ENCODE results near the gene HM13. TPM values are rescaled to one million over a fixed set of nuclear protein-coding genes. Genes with fewer than 3 reads are reported as not detected.
"Not testable (repeated sequence)": the region's sequence is repeated elsewhere in the genome, so short reads cannot be mapped to it uniquely, and the experiment has no call there.

The HM13 gene
- total RNA-seq, 4 donors from 2014 or later = 38.4 to 86.0 (median 63.4) TPM

GRCh38 chr20:31576751-31577150, 62.5 kb downstream of the HM13 start:
- Histone ChIP-seq H3K4me1 (peaks cover 5 to 25% (median 17%) of the 10 kb centered on the region in 4 donors), H3K27ac (no peak overlapping the region), H3K9me3 (no peaks in the 10 kb centered on the region), H3K27me3 (no peaks in the 10 kb centered on the region), H3K4me3 (no peak overlapping the region), H3K36me3 (no peaks in the 10 kb centered on the region)
- no peak for DNase-seq
- in situ Hi-C loops (cut with MboI; ENCODE audit: low pct_ligation_motif_present in 1 of 4, low pct_unique_long_range_greater_than_20kb in 1 of 4, low sequenced_read_pairs in 3 of 4) = no loop called here
- WGBS, 2 donors (ENCODE audit: low coverage in 1 of 2) = 88% methylated on average over 2 of the region's 2 CpGs; no CpG with 5 or more reads in 1 of the 2 donors
- TF ChIP-seq CTCF (IDR thresholded peaks at IDR 0.05) = no peak
- TF ChIP-seq EP300 (IDR thresholded peaks at IDR 0.05; ENCODE audit: low read depth) = no peak
- no peak for TF ChIP-seq POLR2AphosphoS5 (IDR thresholded peaks at IDR 0.05)
- no peak for TF ChIP-seq POLR2A (IDR thresholded peaks at IDR 0.05)
- intact Hi-C loops (cut with DNase I; ENCODE audit: low total_unique reads) = no loop called here

GRCh38 chr20:31577194-31577593, 63.0 kb downstream of the HM13 start:
- Histone ChIP-seq H3K4me3 (no peak overlapping the region), H3K27ac (no peak overlapping the region), H3K9me3 (no peaks in the 10 kb centered on the region), H3K36me3 (no peaks in the 10 kb centered on the region), H3K4me1 (peaks cover 4 to 20% (median 13%) of the 10 kb centered on the region in 4 donors), H3K27me3 (no peaks in the 10 kb centered on the region)
- DNase-seq = no peak
- TF ChIP-seq POLR2A (IDR thresholded peaks at IDR 0.05) (no peak), CTCF (IDR thresholded peaks at IDR 0.05) (no peak), POLR2AphosphoS5 (IDR thresholded peaks at IDR 0.05) (no peak), EP300 (IDR thresholded peaks at IDR 0.05; ENCODE audit: low read depth) (no peak)
- in situ Hi-C loops (cut with MboI; ENCODE audit: low pct_ligation_motif_present in 1 of 4, low pct_unique_long_range_greater_than_20kb in 1 of 4, low sequenced_read_pairs in 3 of 4) = no loop called here
- intact Hi-C loops (cut with DNase I; ENCODE audit: low total_unique reads) = no loop called here
- 89 to 100% methylated on average over 1 to 9 of the region's 9 CpGs for WGBS, 2 donors (ENCODE audit: low coverage in 1 of 2)

- Histone ChIP-seq H3K9me3 (no peaks in the 10 kb centered on the region), H3K27ac (no peak overlapping the region), H3K4me1 (peaks cover 0 to 12% (median 5%) of the 10 kb centered on the region in 4 donors), H3K4me3 (no peak overlapping the region), H3K27me3 (no peaks in the 10 kb centered on the region), H3K36me3 (no peaks in the 10 kb centered on the region)
- TF ChIP-seq POLR2AphosphoS5 (IDR thresholded peaks at IDR 0.05) = no peak
- TF ChIP-seq POLR2A (IDR thresholded peaks at IDR 0.05) = no peak
- TF ChIP-seq CTCF (IDR thresholded peaks at IDR 0.05) = no peak
- TF ChIP-seq EP300 (IDR thresholded peaks at IDR 0.05; ENCODE audit: low read depth) = no peak
- in situ Hi-C loops (cut with MboI; ENCODE audit: low pct_ligation_motif_present in 1 of 4, low pct_unique_long_range_greater_than_20kb in 1 of 4, low sequenced_read_pairs in 3 of 4) (no loop called here), intact Hi-C loops (cut with DNase I; ENCODE audit: low total_unique reads) (no loop called here)
- DNase-seq = no peak
- 96% methylated on average over 37 of the region's 43 CpGs; no CpG with 5 or more reads in 1 of the 2 donors for WGBS, 2 donors (ENCODE audit: low coverage in 1 of 2)
Measured at GRCh38 chr20:31578448-31579138, 64.4 kb downstream of the HM13 start.

- H3K27ac ChIP-seq = no peak overlapping the region
- in situ Hi-C loops (cut with MboI; ENCODE audit: low pct_ligation_motif_present in 1 of 4, low pct_unique_long_range_greater_than_20kb in 1 of 4, low sequenced_read_pairs in 3 of 4) = no loop called here
- no peaks in the 10 kb centered on the region for H3K36me3 ChIP-seq
- 81 to 91% methylated on average over 5 to 6 of the region's 6 CpGs for WGBS, 2 donors (ENCODE audit: low coverage in 1 of 2)
- DNase-seq = no peak
- no peak for TF ChIP-seq CTCF (IDR thresholded peaks at IDR 0.05)
- TF ChIP-seq POLR2A (IDR thresholded peaks at IDR 0.05) = no peak
- no peak for TF ChIP-seq POLR2AphosphoS5 (IDR thresholded peaks at IDR 0.05)
- no peak for TF ChIP-seq EP300 (IDR thresholded peaks at IDR 0.05; ENCODE audit: low read depth)
- intact Hi-C loops (cut with DNase I; ENCODE audit: low total_unique reads) = no loop called here
- H3K27me3 ChIP-seq = no peaks in the 10 kb centered on the region
- H3K4me3 ChIP-seq = no peak overlapping the region
- peaks cover 0 to 5% (median under 1%) of the 10 kb centered on the region in 4 donors for H3K4me1 ChIP-seq
- H3K9me3 ChIP-seq = no peaks in the 10 kb centered on the region
Measured at GRCh38 chr20:31579245-31579644, 65.0 kb downstream of the HM13 start.

GRCh38 chr20:31579941-31580651, 65.9 kb downstream of the HM13 start:
- not testable (repeated sequence) for H3K4me1 ChIP-seq, H3K27me3 ChIP-seq
- WGBS, 2 donors (ENCODE audit: low coverage in 1 of 2) = 92 to 94% methylated on average over 7 to 17 of the region's 17 CpGs

More at GRCh38 chr20:31579941-31580651, 65.9 kb downstream of the HM13 start:
- H3K9me3 ChIP-seq; H3K36me3 ChIP-seq; intact Hi-C loops (cut with DNase I; ENCODE audit: low total_unique reads); H3K4me3 ChIP-seq; DNase-seq; H3K27ac ChIP-seq; in situ Hi-C loops (cut with MboI; ENCODE audit: low pct_ligation_motif_present in 1 of 4, low pct_unique_long_range_greater_than_20kb in 1 of 4, low sequenced_read_pairs in 3 of 4): not testable (repeated sequence)

Data from transverse colon (tissue), 4 donors.